Suprapubic skin (tissue), 4 donors: ENCODE results near the gene ARFRP1.

Experiments
- EP300 ChIP-seq: sonication (generic); formaldehyde crosslinking; IDR thresholded peaks from one replicate; pipeline ENCODE4 v1.6.1; 2017; ENCODE audit warnings: antibody characterized with exemption
- POLR2A ChIP-seq, 2 donors: fragments of 450-650 bp; IDR thresholded peaks; one replicate each; pipeline ENCODE4 v1.6.1; 2017; ENCODE audit warnings: antibody characterized with exemption in 2 of 2, mild to moderate bottlenecking in 2 of 2, moderate library complexity in 2 of 2
- POLR2AphosphoS5 ChIP-seq, 3 donors: sonication (generic); formaldehyde crosslinking; IDR thresholded peaks; one replicate each; pipeline ENCODE4 v1.6.1; 2017; ENCODE audit warnings: antibody characterized with exemption in 3 of 3
- TF ChIP-seq, protein P1 (sequence below), 2 donors: fragments of 200-600 bp in 1 of 2; fragments of 450-650 bp in 1 of 2; sonication (generic) in 1 of 2; IDR thresholded peaks; one replicate each; pipeline ENCODE4 v1.5.1; 2016 to 2019; ENCODE audit warnings: antibody characterized with exemption in 2 of 2, mild to moderate bottlenecking in 1 of 2, moderate library complexity in 1 of 2

DNA sequence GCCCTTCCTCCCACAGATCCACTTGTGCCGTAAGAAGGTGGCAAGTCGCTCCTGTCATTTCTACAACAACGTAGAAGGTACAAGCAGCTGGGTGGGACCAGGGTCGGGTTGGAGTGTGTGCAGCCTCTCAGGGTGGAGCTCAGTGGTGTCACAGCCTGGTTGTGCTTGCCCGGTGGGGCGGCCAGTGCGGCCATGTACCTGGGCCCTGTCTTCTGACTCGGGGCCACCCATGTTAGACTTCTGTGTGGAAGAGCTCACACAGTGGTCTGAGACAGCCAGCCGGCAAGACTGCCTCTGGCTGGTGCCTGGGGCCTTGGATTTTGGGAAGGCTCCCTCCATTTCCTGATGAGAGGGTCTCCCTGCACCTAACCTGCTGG is 45.0 kb downstream of the ARFRP1 start:
- TF ChIP-seq, protein P1, sequence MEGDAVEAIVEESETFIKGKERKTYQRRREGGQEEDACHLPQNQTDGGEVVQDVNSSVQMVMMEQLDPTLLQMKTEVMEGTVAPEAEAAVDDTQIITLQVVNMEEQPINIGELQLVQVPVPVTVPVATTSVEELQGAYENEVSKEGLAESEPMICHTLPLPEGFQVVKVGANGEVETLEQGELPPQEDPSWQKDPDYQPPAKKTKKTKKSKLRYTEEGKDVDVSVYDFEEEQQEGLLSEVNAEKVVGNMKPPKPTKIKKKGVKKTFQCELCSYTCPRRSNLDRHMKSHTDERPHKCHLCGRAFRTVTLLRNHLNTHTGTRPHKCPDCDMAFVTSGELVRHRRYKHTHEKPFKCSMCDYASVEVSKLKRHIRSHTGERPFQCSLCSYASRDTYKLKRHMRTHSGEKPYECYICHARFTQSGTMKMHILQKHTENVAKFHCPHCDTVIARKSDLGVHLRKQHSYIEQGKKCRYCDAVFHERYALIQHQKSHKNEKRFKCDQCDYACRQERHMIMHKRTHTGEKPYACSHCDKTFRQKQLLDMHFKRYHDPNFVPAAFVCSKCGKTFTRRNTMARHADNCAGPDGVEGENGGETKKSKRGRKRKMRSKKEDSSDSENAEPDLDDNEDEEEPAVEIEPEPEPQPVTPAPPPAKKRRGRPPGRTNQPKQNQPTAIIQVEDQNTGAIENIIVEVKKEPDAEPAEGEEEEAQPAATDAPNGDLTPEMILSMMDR (IDR thresholded peaks at IDR 0.05): no peak
- TF ChIP-seq POLR2A (IDR thresholded peaks at IDR 0.05) (no peak), POLR2AphosphoS5 (IDR thresholded peaks at IDR 0.05) (no peak), EP300 (no peak)
